K562 (cell line): ENCODE results near the gene ZFYVE21. TPM values are rescaled to one million over a fixed set of nuclear protein-coding genes. Genes with fewer than 3 reads are reported as not detected.
A peak's percentile ranks its signal among the peaks of the same experiment; 100 is the strongest.

Source experiments
- ATAC-seq: fragments of 200-7000 bp; cut with Tn5 transposase; 3 replicates; pipeline ENCODE4 v1.9.1; 2020; ENCODE audit warnings: moderate library complexity
- BruUV-seq: library from RNA; stranded (reverse); fragments of 400-500 nt; replicated peaks from 2 replicates; lab custom pipeline; 2021; lab: Mats Ljungman, UMichigan
- CTCF ChIA-PET: fragments of 300-600 bp; formaldehyde crosslinking; extraction: SDS; loops from one replicate; lab custom pipeline; 2021; ENCODE audit warnings: low intra/inter-chr PET ratio; lab: Yijun Ruan, JAX
- POLR2A ChIA-PET: fragments of 300-600, 350-650 bp; sonication (Branson Sonifier 250); formaldehyde crosslinking; extraction: SDS; loops from one replicate; lab custom pipeline; 2021; ENCODE audit warnings: antibody characterized with exemption, inconsistent platforms; lab: Yijun Ruan, JAX
- DNase-seq, 4 experiments: peaks; one replicate each; pipeline versions ENCODE4 v3.0.0 to v3.0.0-alpha.2; 2011 to 2018; ENCODE audit warnings: low spot score in 3 of 4, mixed read lengths in 3 of 4; ENCODE audit errors: extremely low read depth in 1 of 4
- FAIRE-seq: peaks from 2 replicates; lab custom pipeline; 2011; peaks lifted over from hg19 to GRCh38; lab: Jason Lieb, UNC
- H2AFZ ChIP-seq: 2 replicates; pipeline ENCODE4 v1.6.0; 2011; ENCODE audit warnings: low read depth, low read length, control low read depth, inconsistent platforms
- H3K27ac ChIP-seq: fragments of 200-600 bp; 3 replicates; pipeline ENCODE4 v1.8.0; 2011; ENCODE audit warnings: low read depth, mild to moderate bottlenecking, control low read depth, inconsistent platforms, low read length, moderate library complexity, mixed read lengths; ENCODE audit errors: extremely low read depth
- H3K27me3 ChIP-seq, 2 experiments: fragments of 300-600 bp in 1 of 2; 2 replicates in 1 of 2; 3 replicates in 1 of 2; pipeline versions ENCODE4 v1.6.0 to v1.8.0; 2011; ENCODE audit warnings: inconsistent platforms in 2 of 2, low read length in 2 of 2, mild to moderate bottlenecking in 1 of 2, mixed read lengths in 1 of 2, moderate library complexity in 1 of 2; ENCODE audit not compliant: control insufficient read depth in 2 of 2, insufficient read depth in 2 of 2
- H3K36me3 ChIP-seq: fragments of 300-600 bp; 3 replicates; pipeline ENCODE4 v1.8.0; 2011; ENCODE audit warnings: mild to moderate bottlenecking, low read length, inconsistent platforms; ENCODE audit not compliant: control insufficient read depth, insufficient read depth
- H3K4me1 ChIP-seq, 2 experiments: fragments of 200-600 bp in 1 of 2; replicated peaks in 1 of 2; 2 replicates in 1 of 2; 3 replicates in 1 of 2; pipeline versions ENCODE4 v1.5.1 to v1.8.0; 2011; ENCODE audit warnings: inconsistent platforms in 2 of 2, low read length in 2 of 2, mild to moderate bottlenecking in 1 of 2, mixed read lengths in 1 of 2, moderate library complexity in 1 of 2; ENCODE audit not compliant: control insufficient read depth in 2 of 2, insufficient read depth in 2 of 2
- H3K4me2 ChIP-seq: 2 replicates; pipeline ENCODE4 v1.6.1; 2011; ENCODE audit warnings: low read length, control low read depth, inconsistent platforms, mixed read lengths; ENCODE audit not compliant: insufficient read depth
- H3K4me3 ChIP-seq: fragments of 200-600 bp; sonication (generic), shearing (Covaris generic); 2 replicates; pipeline ENCODE4 v1.5.1; 2016; ENCODE audit warnings: control low read depth, inconsistent platforms
- H3K79me2 ChIP-seq: fragments of 200-600 bp; 3 replicates; pipeline ENCODE4 v1.8.0; 2011; ENCODE audit warnings: low read length, inconsistent platforms; ENCODE audit not compliant: control insufficient read depth, insufficient read depth
- H3K9ac ChIP-seq, 2 experiments: 2 replicates each; pipeline versions ENCODE4 v1.6.0 to v1.6.1; 2011; ENCODE audit warnings: low read depth in 2 of 2, low read length in 2 of 2, control low read depth in 1 of 2, inconsistent platforms in 1 of 2, mild to moderate bottlenecking in 1 of 2, mixed read lengths in 1 of 2; ENCODE audit not compliant: insufficient read depth in 1 of 2
- H3K9me1 ChIP-seq: one replicate; pipeline ENCODE4 v1.6.0; 2011; ENCODE audit warnings: inconsistent platforms, mild to moderate bottlenecking, low read length, moderate library complexity; ENCODE audit not compliant: control insufficient read depth, insufficient read depth
- H3K9me3 ChIP-seq: replicated peaks from 2 replicates; pipeline ENCODE4 v1.5.1; 2011; ENCODE audit warnings: low read depth, low read length, inconsistent platforms; ENCODE audit not compliant: control insufficient read depth, insufficient read depth
- H4K20me1 ChIP-seq: replicated peaks from 2 replicates; pipeline ENCODE4 v1.6.1; 2011; ENCODE audit warnings: low read length, inconsistent platforms, mixed read lengths; ENCODE audit not compliant: control insufficient read depth, insufficient read depth
- FOXJ3 ChIP-seq: sonication (generic); formaldehyde crosslinking; IDR thresholded peaks from 2 replicates; pipeline ENCODE4 v1.4.0; 2020; ENCODE audit warnings: mild to moderate bottlenecking, missing genetic modification reagents
- FOXP1 ChIP-seq: sonication (generic); formaldehyde crosslinking; IDR thresholded peaks from 2 replicates; pipeline ENCODE4 v1.8.0; 2022; ENCODE audit warnings: mild to moderate bottlenecking, missing genetic modification reagents
- KDM5B ChIP-seq: fragments of 200-600 bp; sonication (generic); IDR thresholded peaks from 2 replicates; pipeline ENCODE4 v1.6.1; 2012; ENCODE audit warnings: low read depth, mild to moderate bottlenecking, moderate library complexity, low read length, control low read depth, inconsistent platforms; ENCODE audit not compliant: insufficient replicate concordance
- LARP7 ChIP-seq: fragments of 450-650 bp; IDR thresholded peaks from 2 replicates; pipeline ENCODE4 v1.6.1; 2016
- MGA ChIP-seq: fragments of 450-650 bp; IDR thresholded peaks from 2 replicates; pipeline ENCODE4 v1.6.1; 2016; ENCODE audit warnings: mild to moderate bottlenecking, moderate library complexity
- RBBP5 ChIP-seq: fragments of 200-600 bp; sonication (generic); IDR thresholded peaks from 2 replicates; pipeline ENCODE4 v1.6.1; 2012; ENCODE audit warnings: borderline replicate concordance, mild to moderate bottlenecking, low read length, control low read depth, inconsistent platforms; ENCODE audit not compliant: insufficient read depth, poor library complexity, severe bottlenecking
- ZFX ChIP-seq: sonication (generic); formaldehyde crosslinking; IDR thresholded peaks from 2 replicates; pipeline ENCODE4 v1.8.0; 2022; ENCODE audit warnings: mild to moderate bottlenecking, missing genetic modification reagents, moderate library complexity
- ZNF282 ChIP-seq: sonication (generic); formaldehyde crosslinking; IDR thresholded peaks from 2 replicates; pipeline ENCODE4 v1.8.1; 2023; ENCODE audit warnings: missing genetic modification reagents
- WGBS: fragments of 100-300 bp; shearing (Covaris generic); methylation state at CpG from one replicate; pipeline ENCODE4 v1.1.6; 2016; ENCODE audit warnings: low coverage, mixed read lengths; ENCODE audit not compliant: insufficient coverage; ENCODE audit errors: missing lambda C conversion rate; 5-methylcytosine and 5-hydroxymethylcytosine counted together
- in situ Hi-C: fragments of 300-500 bp; cut with MboI; formaldehyde crosslinking; loops from 4 replicates; pipeline ENCODE4 v1.15.0; 2018; ENCODE audit warnings: inconsistent platforms, mixed read lengths
- intact Hi-C: fragments of 100-400 bp; cut with micrococcal nuclease; formaldehyde crosslinking; loops from 2 replicates; pipeline ENCODE4 v1.14.2; 2022
- polyA plus RNA-seq, 8 experiments: library from polyadenylated mRNA; depleted of rRNA in 4 of 8; stranded (reverse) in 5 of 8; unstranded in 3 of 8; fragments of >200 nt; fragmentation: Nextera tagmentation in 2 of 8; fragmentation: Illumina TruSeq in 1 of 8; extraction: Ambion mirVana in 2 of 8; extraction: Trizol in 1 of 8; gene quantifications; 2 replicates each; pipeline versions ENCODE4 v1.2.1 to v1.2.3, GENCODE V29; 2011 to 2014; ENCODE audit warnings: inconsistent platforms in 1 of 8, missing spikeins in 1 of 8
- total RNA-seq, 7 experiments: library from RNA; depleted of rRNA in 6 of 7; stranded (reverse); fragments of >200 nt in 6 of 7; fragmentation: Illumina TruSeq in 2 of 7; extraction: Trizol in 2 of 7; gene quantifications; 2 replicates each; pipeline versions ENCODE4 v1.2.1 to v1.2.3, GENCODE V29; 2011 to 2021; ENCODE audit warnings: low replicate concordance in 1 of 7

Gene ZFYVE21
- total and polyA plus RNA-seq, 9 of the 15 experiments (the other 6 are each of a cell fraction or from before 2014, with no cell fraction given) = 0.90 to 23.1 (median 15.6) TPM

DNA sequence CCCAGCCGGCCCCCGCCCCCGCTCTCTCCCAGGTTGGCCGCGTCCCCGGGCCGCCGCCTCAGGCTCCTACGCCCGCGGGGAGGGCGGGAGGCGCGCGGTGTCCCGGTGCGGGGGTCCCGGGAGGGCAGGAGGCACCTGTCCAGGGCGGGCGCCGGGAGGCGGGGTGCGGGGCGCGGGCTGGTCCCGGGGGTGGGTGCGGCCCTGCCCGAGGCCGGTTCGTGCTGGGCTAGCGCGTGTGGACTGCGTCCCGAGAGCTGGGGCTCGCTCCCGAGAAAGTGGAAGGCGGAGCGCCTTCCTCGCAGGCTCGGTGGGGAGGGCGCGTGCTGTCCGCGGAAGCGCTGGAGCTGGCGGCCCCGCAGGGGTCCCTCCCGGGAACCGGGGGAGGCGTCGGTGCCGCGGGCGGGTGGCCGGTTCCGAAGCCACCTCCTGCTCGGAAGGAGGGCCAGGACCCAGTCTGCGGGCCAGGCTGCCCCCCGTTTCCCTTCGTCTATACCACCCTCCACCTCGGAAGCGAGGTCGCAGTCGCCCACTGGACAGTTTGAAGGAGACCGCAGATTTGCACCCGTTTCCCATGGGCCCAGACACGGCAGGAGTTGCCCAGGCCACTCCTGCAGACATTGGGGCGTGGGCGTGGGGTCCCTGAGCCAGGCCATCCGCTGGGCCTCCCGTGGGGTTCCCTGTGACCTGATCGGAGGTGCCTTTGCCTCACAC, 636 bp downstream of the ZFYVE21 start:
- no TSS peak for BruUV-seq
- 1% methylated on average over 9 of the region's 72 CpGs for WGBS
- H3K9ac ChIP-seq = peak overlapping the region; percentile 73 to 92
- no peaks in the 10 kb centered on the region for H3K27me3 ChIP-seq
- ATAC-seq (0 out of 3 replicates have a peak, but pooled peaks have one; percentile 1), DNase-seq (peak; percentile 28 to 67 (median 48)), FAIRE-seq (no peak)
- CTCF ChIA-PET = no interaction called here
- peak overlapping the region; percentile 68 for H3K4me3 ChIP-seq
- H3K4me2 ChIP-seq = peak overlapping the region; percentile 71
- no peaks in the 10 kb centered on the region for H3K9me1 ChIP-seq
- H3K36me3 ChIP-seq = peaks cover 43% of the 10 kb centered on the region; the same call in 2 of the 3 replicates
- no peak overlapping the region for H2AFZ ChIP-seq
- H3K4me1 ChIP-seq = peaks cover 29 to 63% of the 10 kb centered on the region in 2 experiments; a peak in 4 of 5 replicates
- POLR2A ChIA-PET = interaction anchor here (0.7 to 1.7 kb wide), 5 partner anchors 9 to 48 kb away, joined by 3 to 9 read pairs (median 4); no protein-coding TSS in a partner anchor
- intact Hi-C loops (no loop called here), in situ Hi-C loops (no loop called here)
- peak overlapping the region; percentile 69 for H3K27ac ChIP-seq
- no peaks in the 10 kb centered on the region for H3K9me3 ChIP-seq
- peaks cover 85% of the 10 kb centered on the region for H3K79me2 ChIP-seq
- H4K20me1 ChIP-seq = 0 out of 2 replicates have a peak, but pooled peaks cover 5% of the 10 kb centered on the region
- no peak for TF ChIP-seq ZNF282 (CRISPR knock-in tag)
- no peak for TF ChIP-seq FOXJ3 (CRISPR knock-in tag)
- TF ChIP-seq ZFX (CRISPR knock-in tag) = peak; percentile 32; the same call in 1 of the 2 replicates
- no peak for TF ChIP-seq LARP7
- TF ChIP-seq FOXP1 = 0 out of 2 replicates have a peak, but pooled peaks have one; percentile 24
- TF ChIP-seq MGA = 0 out of 2 replicates have a peak, but pooled peaks have one; percentile 6
- TF ChIP-seq KDM5B = no peak
- peak; percentile 46 for TF ChIP-seq RBBP5
